Subcutaneous abdominal adipose tissue (tissue), 5 donors: ENCODE results near the gene TSSC4.
A peak's percentile ranks its signal among the peaks of the same experiment; 100 is the strongest.

Source experiments
- H3K27ac ChIP-seq: one replicate; pipeline ENCODE4 v1.7.0; 2013; ENCODE audit warnings: low read depth, mild to moderate bottlenecking, inconsistent platforms, low read length, moderate library complexity
- H3K27me3 ChIP-seq, 5 donors: one replicate each; pipeline ENCODE4 v1.7.0; 2013; ENCODE audit warnings: low read length in 5 of 5, inconsistent platforms in 1 of 5; ENCODE audit not compliant: control insufficient read depth in 5 of 5, insufficient read depth in 4 of 5
- H3K36me3 ChIP-seq, 5 donors: one replicate each; pipeline ENCODE4 v1.7.0; 2013; ENCODE audit warnings: low read length in 5 of 5; ENCODE audit not compliant: control insufficient read depth in 5 of 5, insufficient read depth in 5 of 5
- H3K4me1 ChIP-seq, 5 donors: one replicate each; pipeline ENCODE4 v1.7.0; 2013; ENCODE audit warnings: low read length in 5 of 5, mild to moderate bottlenecking in 3 of 5, moderate library complexity in 1 of 5; ENCODE audit not compliant: control insufficient read depth in 5 of 5, insufficient read depth in 5 of 5
- H3K4me3 ChIP-seq, 5 donors: one replicate each; pipeline ENCODE4 v1.7.0; 2013; ENCODE audit warnings: low read length in 5 of 5, low read depth in 1 of 5
- H3K9ac ChIP-seq, 5 donors: one replicate each; pipeline ENCODE4 v1.7.0; 2013; ENCODE audit warnings: low read length in 5 of 5, mild to moderate bottlenecking in 4 of 5, moderate library complexity in 3 of 5
- H3K9me3 ChIP-seq, 5 donors: one replicate each; pipeline ENCODE4 v1.7.0; 2013; ENCODE audit warnings: low read length in 5 of 5; ENCODE audit not compliant: control insufficient read depth in 5 of 5
- donor health status: healthy.
- donor health status: healthy.
- donor health status: healthy.
- donor health status: healthy.
- donor health status: healthy.

The TSSC4 gene

GRCh38 chr11:2399488-2400068, 972 bp upstream of the TSSC4 start:
- Histone ChIP-seq H3K4me3 (peak overlapping the region; percentile 63 to 99 (median 65)), H3K9ac (peak overlapping the region; percentile 75 to 87 (median 85)), H3K36me3 (peaks cover 0 to 68% (median 61%) of the 10 kb centered on the region in 5 donors), H3K9me3 (no peaks in the 10 kb centered on the region), H3K4me1 (peaks cover 5 to 36% (median 31%) of the 10 kb centered on the region in 5 donors), H3K27me3 (peaks cover 0 to 4% (median 0%) of the 10 kb centered on the region in 5 donors), H3K27ac (peak overlapping the region; percentile 96)

GRCh38 chr11:2400762-2401435, 349 bp downstream of the TSSC4 start:
- peaks cover 0 to 57% (median 49%) of the 10 kb centered on the region in 5 donors for H3K36me3 ChIP-seq
- peaks cover 5 to 36% (median 31%) of the 10 kb centered on the region in 5 donors for H3K4me1 ChIP-seq
- H3K9me3 ChIP-seq: no peaks in the 10 kb centered on the region
- peak overlapping the region; percentile 94 to 99 (median 98) for H3K4me3 ChIP-seq
- peaks cover 0 to 4% (median 0%) of the 10 kb centered on the region in 5 donors for H3K27me3 ChIP-seq
- H3K9ac ChIP-seq: peak overlapping the region; percentile 77 to 99 (median 97)
- H3K27ac ChIP-seq: peak overlapping the region; percentile 79

DNA sequence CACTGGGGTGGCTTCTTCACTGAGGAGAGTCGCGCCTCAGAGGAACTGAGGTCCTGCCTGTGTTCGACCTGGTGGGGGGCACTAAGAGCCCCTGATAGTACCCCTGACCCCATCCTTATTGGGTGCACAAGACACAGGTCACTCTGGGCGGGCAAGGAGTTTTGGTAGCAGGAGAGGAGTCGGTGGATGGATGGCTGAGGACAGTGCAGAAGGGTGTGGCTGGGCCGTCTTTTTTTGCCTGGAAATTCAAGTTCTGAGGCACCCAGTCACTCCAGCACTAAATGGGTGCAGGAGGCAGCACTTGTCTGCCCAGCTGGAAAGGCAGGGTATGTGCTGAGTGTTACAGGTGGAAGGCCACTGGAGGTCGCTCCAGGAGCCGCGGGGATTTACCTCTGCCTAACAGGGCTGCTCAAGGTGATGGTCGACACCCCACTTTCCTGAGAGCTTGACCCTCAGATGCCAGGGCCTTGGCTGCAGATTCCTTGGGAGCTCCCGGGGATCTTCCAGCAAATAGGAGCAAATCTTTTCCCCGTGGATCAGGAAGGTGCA, 960 bp downstream of the TSSC4 start:
- no peaks in the 10 kb centered on the region for H3K9me3 ChIP-seq
- peaks cover 0 to 4% (median 0%) of the 10 kb centered on the region in 5 donors for H3K27me3 ChIP-seq
- peak overlapping the region; percentile 77 to 99 (median 97) for H3K9ac ChIP-seq
- H3K27ac ChIP-seq: peak overlapping the region; percentile 79
- peaks cover 0 to 51% (median 43%) of the 10 kb centered on the region in 5 donors for H3K36me3 ChIP-seq
- H3K4me3 ChIP-seq: peak overlapping the region; percentile 94 to 99 (median 98)
- H3K4me1 ChIP-seq: peaks cover 5 to 36% (median 31%) of the 10 kb centered on the region in 5 donors

DNA sequence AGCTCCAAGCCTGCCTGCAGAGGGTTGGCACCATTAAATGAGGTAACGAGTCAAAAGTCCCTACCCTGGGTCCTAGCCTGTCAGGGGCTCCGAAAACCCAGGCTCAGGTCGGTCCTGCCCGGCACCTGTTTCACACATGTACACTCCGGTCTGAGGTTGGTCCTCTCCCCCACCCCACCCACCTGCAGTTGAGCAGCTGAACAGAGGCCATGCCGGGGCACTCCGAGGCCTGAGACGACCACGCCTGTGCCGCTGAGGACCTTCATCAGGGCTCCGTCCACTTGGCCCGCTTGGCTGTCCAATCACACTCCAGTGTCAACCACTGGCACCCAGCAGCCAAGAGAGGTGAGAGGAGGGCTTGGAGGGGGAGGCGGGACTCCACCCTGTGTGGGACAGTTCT, 1.6 kb downstream of the TSSC4 start:
- Histone ChIP-seq H3K9ac (peak overlapping the region in 3 of 5 donors; percentile 96 to 99 (median 97)), H3K27ac (no peak overlapping the region), H3K4me3 (peak overlapping the region in 2 of 5 donors; percentile 98 to 99), H3K4me1 (peaks cover 5 to 36% (median 31%) of the 10 kb centered on the region in 5 donors), H3K27me3 (peaks cover 0 to 4% (median 0%) of the 10 kb centered on the region in 5 donors), H3K9me3 (no peaks in the 10 kb centered on the region), H3K36me3 (peaks cover 0 to 45% (median 37%) of the 10 kb centered on the region in 5 donors)

GRCh38 chr11:2402890-2403645, 2.5 kb downstream of the TSSC4 start:
- peaks cover 5 to 36% (median 31%) of the 10 kb centered on the region in 5 donors for H3K4me1 ChIP-seq
- no peak overlapping the region for H3K4me3 ChIP-seq
- no peak overlapping the region for H3K9ac ChIP-seq
- H3K36me3 ChIP-seq: peaks cover 0 to 37% (median 31%) of the 10 kb centered on the region in 5 donors
- no peak overlapping the region for H3K27ac ChIP-seq
- peaks cover 0 to 4% (median 0%) of the 10 kb centered on the region in 5 donors for H3K27me3 ChIP-seq
- no peaks in the 10 kb centered on the region for H3K9me3 ChIP-seq

- no peak overlapping the region for H3K27ac ChIP-seq
- H3K27me3 ChIP-seq: peaks cover 0 to 10% (median under 1%) of the 10 kb centered on the region in 5 donors
- peaks cover 0 to 30% (median 26%) of the 10 kb centered on the region in 5 donors for H3K36me3 ChIP-seq
- peaks cover 5 to 19% (median 16%) of the 10 kb centered on the region in 5 donors for H3K4me1 ChIP-seq
- H3K9me3 ChIP-seq: no peaks in the 10 kb centered on the region
- no peak overlapping the region for H3K4me3 ChIP-seq
- no peak overlapping the region for H3K9ac ChIP-seq
Observed at GRCh38 chr11:2404735-2405196, 4.2 kb downstream of the TSSC4 start.

GRCh38 chr11:2406451-2406850, 5.9 kb downstream of the TSSC4 start:
- Histone ChIP-seq H3K27me3 (peaks cover 0 to 9% (median 4%) of the 10 kb centered on the region in 5 donors), H3K4me1 (peaks cover 0 to 10% (median 9%) of the 10 kb centered on the region in 5 donors), H3K27ac (no peak overlapping the region), H3K9me3 (no peaks in the 10 kb centered on the region), H3K4me3 (no peak overlapping the region), H3K36me3 (peaks cover 0 to 30% (median 26%) of the 10 kb centered on the region in 5 donors), H3K9ac (no peak overlapping the region)

- Histone ChIP-seq H3K9me3 (no peaks in the 10 kb centered on the region), H3K36me3 (peaks cover 0 to 28% (median 24%) of the 10 kb centered on the region in 5 donors), H3K9ac (no peak overlapping the region), H3K27ac (no peak overlapping the region), H3K27me3 (peaks cover 0 to 9% (median 4%) of the 10 kb centered on the region in 5 donors), H3K4me3 (no peak overlapping the region), H3K4me1 (peaks cover 0 to 5% (median 4%) of the 10 kb centered on the region in 5 donors)
Observed at GRCh38 chr11:2406878-2407410, 6.4 kb downstream of the TSSC4 start.

DNA sequence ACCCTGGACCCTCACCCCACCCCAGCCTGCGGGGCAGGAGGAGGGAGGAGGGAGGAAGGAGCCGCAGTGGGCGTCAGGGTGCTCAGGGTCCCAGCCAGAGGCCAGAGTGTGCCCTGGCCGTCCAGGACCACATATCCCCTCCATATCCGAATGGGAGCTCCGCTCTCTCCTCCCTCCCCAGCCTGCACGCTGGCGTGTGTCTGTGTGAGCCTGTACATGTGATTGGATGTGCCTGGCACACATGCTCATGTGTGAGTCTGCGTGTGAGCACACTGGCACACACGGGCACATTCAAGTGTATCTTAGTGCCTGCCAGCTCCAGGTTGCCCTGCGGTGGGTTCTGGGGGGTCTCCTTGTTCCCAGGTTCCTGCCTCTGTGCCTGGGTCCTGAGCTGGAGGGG, 8.1 kb downstream of the TSSC4 start:
- Histone ChIP-seq H3K27me3 (peaks cover 0 to 9% (median 4%) of the 10 kb centered on the region in 5 donors), H3K9me3 (no peaks in the 10 kb centered on the region), H3K27ac (no peak overlapping the region), H3K4me1 (no peaks in the 10 kb centered on the region), H3K4me3 (no peak overlapping the region), H3K36me3 (peaks cover 0 to 11% (median 7%) of the 10 kb centered on the region in 5 donors), H3K9ac (no peak overlapping the region)
